K562 (cell line): ENCODE data around the gene HTR6. TPM values are rescaled to one million over a fixed set of nuclear protein-coding genes. Genes with fewer than 3 reads are reported as not detected.

Experiments
- ATAC-seq: fragments of 200-7000 bp; cut with Tn5 transposase; 3 replicates; pipeline ENCODE4 v1.9.1; 2020; ENCODE audit warnings: moderate library complexity
- BruUV-seq: library from RNA; stranded (reverse); fragments of 400-500 nt; replicated peaks from 2 replicates; lab custom pipeline; 2021; lab: Mats Ljungman, UMichigan
- CTCF ChIA-PET: fragments of 300-600 bp; formaldehyde crosslinking; extraction: SDS; loops from one replicate; lab custom pipeline; 2021; ENCODE audit warnings: low intra/inter-chr PET ratio; lab: Yijun Ruan, JAX
- POLR2A ChIA-PET: fragments of 300-600, 350-650 bp; sonication (Branson Sonifier 250); formaldehyde crosslinking; extraction: SDS; loops from one replicate; lab custom pipeline; 2021; ENCODE audit warnings: antibody characterized with exemption, inconsistent platforms; lab: Yijun Ruan, JAX
- DNase-seq, 4 experiments: peaks; one replicate each; pipeline versions ENCODE4 v3.0.0 to v3.0.0-alpha.2; 2011 to 2018; ENCODE audit warnings: low spot score in 3 of 4, mixed read lengths in 3 of 4; ENCODE audit errors: extremely low read depth in 1 of 4
- FAIRE-seq: peaks from 2 replicates; lab custom pipeline; 2011; peaks lifted over from hg19 to GRCh38; lab: Jason Lieb, UNC
- H2AFZ ChIP-seq: 2 replicates; pipeline ENCODE4 v1.6.0; 2011; ENCODE audit warnings: low read depth, low read length, control low read depth, inconsistent platforms
- H3K27ac ChIP-seq: fragments of 200-600 bp; 3 replicates; pipeline ENCODE4 v1.8.0; 2011; ENCODE audit warnings: low read depth, mild to moderate bottlenecking, control low read depth, inconsistent platforms, low read length, moderate library complexity, mixed read lengths; ENCODE audit errors: extremely low read depth
- H3K27me3 ChIP-seq, 2 experiments: fragments of 300-600 bp in 1 of 2; 2 replicates in 1 of 2; 3 replicates in 1 of 2; pipeline versions ENCODE4 v1.6.0 to v1.8.0; 2011; ENCODE audit warnings: inconsistent platforms in 2 of 2, low read length in 2 of 2, mild to moderate bottlenecking in 1 of 2, mixed read lengths in 1 of 2, moderate library complexity in 1 of 2; ENCODE audit not compliant: control insufficient read depth in 2 of 2, insufficient read depth in 2 of 2
- H3K36me3 ChIP-seq: fragments of 300-600 bp; 3 replicates; pipeline ENCODE4 v1.8.0; 2011; ENCODE audit warnings: mild to moderate bottlenecking, low read length, inconsistent platforms; ENCODE audit not compliant: control insufficient read depth, insufficient read depth
- H3K4me1 ChIP-seq, 2 experiments: fragments of 200-600 bp in 1 of 2; replicated peaks in 1 of 2; 2 replicates in 1 of 2; 3 replicates in 1 of 2; pipeline versions ENCODE4 v1.5.1 to v1.8.0; 2011; ENCODE audit warnings: inconsistent platforms in 2 of 2, low read length in 2 of 2, mild to moderate bottlenecking in 1 of 2, mixed read lengths in 1 of 2, moderate library complexity in 1 of 2; ENCODE audit not compliant: control insufficient read depth in 2 of 2, insufficient read depth in 2 of 2
- H3K4me2 ChIP-seq: 2 replicates; pipeline ENCODE4 v1.6.1; 2011; ENCODE audit warnings: low read length, control low read depth, inconsistent platforms, mixed read lengths; ENCODE audit not compliant: insufficient read depth
- H3K4me3 ChIP-seq: fragments of 200-600 bp; sonication (generic), shearing (Covaris generic); 2 replicates; pipeline ENCODE4 v1.5.1; 2016; ENCODE audit warnings: control low read depth, inconsistent platforms
- H3K79me2 ChIP-seq: fragments of 200-600 bp; 3 replicates; pipeline ENCODE4 v1.8.0; 2011; ENCODE audit warnings: low read length, inconsistent platforms; ENCODE audit not compliant: control insufficient read depth, insufficient read depth
- H3K9ac ChIP-seq, 2 experiments: 2 replicates each; pipeline versions ENCODE4 v1.6.0 to v1.6.1; 2011; ENCODE audit warnings: low read depth in 2 of 2, low read length in 2 of 2, control low read depth in 1 of 2, inconsistent platforms in 1 of 2, mild to moderate bottlenecking in 1 of 2, mixed read lengths in 1 of 2; ENCODE audit not compliant: insufficient read depth in 1 of 2
- H3K9me1 ChIP-seq: one replicate; pipeline ENCODE4 v1.6.0; 2011; ENCODE audit warnings: inconsistent platforms, mild to moderate bottlenecking, low read length, moderate library complexity; ENCODE audit not compliant: control insufficient read depth, insufficient read depth
- H3K9me3 ChIP-seq: replicated peaks from 2 replicates; pipeline ENCODE4 v1.5.1; 2011; ENCODE audit warnings: low read depth, low read length, inconsistent platforms; ENCODE audit not compliant: control insufficient read depth, insufficient read depth
- H4K20me1 ChIP-seq: replicated peaks from 2 replicates; pipeline ENCODE4 v1.6.1; 2011; ENCODE audit warnings: low read length, inconsistent platforms, mixed read lengths; ENCODE audit not compliant: control insufficient read depth, insufficient read depth
- BACH1 ChIP-seq: fragments of 200-800 bp; sonication (Bioruptor generic); IDR thresholded peaks from 2 replicates; pipeline ENCODE4 v1.6.1; 2016; ENCODE audit warnings: missing genetic modification characterization, missing compliant biosample characterization
- CCNT2 ChIP-seq: IDR thresholded peaks from 2 replicates; pipeline ENCODE4 v1.6.1; 2011; ENCODE audit warnings: borderline replicate concordance, low read depth, mild to moderate bottlenecking, moderate library complexity, mixed read lengths, low read length; ENCODE audit not compliant: insufficient read length; ENCODE audit errors: extremely low read depth
- CLOCK ChIP-seq: fragments of 250-450 bp; sonication (Bioruptor Pico); IDR thresholded peaks from 2 replicates; pipeline ENCODE4 v1.4.0; 2020; ENCODE audit warnings: mild to moderate bottlenecking, moderate library complexity, borderline replicate concordance
- FIP1L1 ChIP-seq: fragments of 200-400 bp; formaldehyde crosslinking; IDR thresholded peaks from 2 replicates; pipeline ENCODE4 v1.6.1; 2018; ENCODE audit warnings: mild to moderate bottlenecking, low read depth, low read length; ENCODE audit not compliant: poor library complexity, severe bottlenecking
- MXI1 ChIP-seq: IDR thresholded peaks from 2 replicates; pipeline ENCODE4 v1.6.1; 2011; ENCODE audit warnings: low read depth, mild to moderate bottlenecking, improper control_type of control experiment, low read length
- PHF21A ChIP-seq: fragments of 450-650 bp; IDR thresholded peaks from 2 replicates; pipeline ENCODE4 v1.6.1; 2017; ENCODE audit warnings: low read depth, borderline replicate concordance
- SETDB1 ChIP-seq: IDR thresholded peaks from one replicate; pipeline ENCODE4 v1.6.1; 2012; ENCODE audit warnings: low read length, control low read depth, inconsistent platforms
- TAF7 ChIP-seq: fragments of 450-650 bp; IDR thresholded peaks from 2 replicates; pipeline ENCODE4 v1.6.1; 2016; ENCODE audit warnings: missing genetic modification characterization, missing compliant biosample characterization
- TOE1 ChIP-seq, 2 experiments: fragments of 450-650 bp in 1 of 2; sonication (generic) in 1 of 2; formaldehyde crosslinking in 1 of 2; IDR thresholded peaks; 2 replicates each; pipeline versions ENCODE4 v1.7.1 to v1.8.0; 2016 to 2022; ENCODE audit warnings: borderline replicate concordance in 2 of 2, mild to moderate bottlenecking in 2 of 2, antibody characterized with exemption in 1 of 2, inconsistent platforms in 1 of 2, low read depth in 1 of 2, missing genetic modification reagents in 1 of 2, moderate library complexity in 1 of 2
- ZNF740 ChIP-seq, 3 experiments: fragments of 200-800 bp in 1 of 3; sonication (Bioruptor generic) in 1 of 3; sonication (generic) in 1 of 3; formaldehyde crosslinking in 1 of 3; IDR thresholded peaks; 2 replicates each; pipeline versions ENCODE4 v1.6.1 to v1.8.0; 2016 to 2022; ENCODE audit warnings: mild to moderate bottlenecking in 2 of 3, missing compliant biosample characterization in 2 of 3, missing genetic modification characterization in 2 of 3, missing genetic modification reagents in 1 of 3
- WGBS: fragments of 100-300 bp; shearing (Covaris generic); methylation state at CpG from one replicate; pipeline ENCODE4 v1.1.6; 2016; ENCODE audit warnings: low coverage, mixed read lengths; ENCODE audit not compliant: insufficient coverage; ENCODE audit errors: missing lambda C conversion rate; 5-methylcytosine and 5-hydroxymethylcytosine counted together
- in situ Hi-C: fragments of 300-500 bp; cut with MboI; formaldehyde crosslinking; loops from 4 replicates; pipeline ENCODE4 v1.15.0; 2018; ENCODE audit warnings: inconsistent platforms, mixed read lengths
- intact Hi-C: fragments of 100-400 bp; cut with micrococcal nuclease; formaldehyde crosslinking; loops from 2 replicates; pipeline ENCODE4 v1.14.2; 2022
- polyA plus RNA-seq, 8 experiments: library from polyadenylated mRNA; depleted of rRNA in 4 of 8; stranded (reverse) in 5 of 8; unstranded in 3 of 8; fragments of >200 nt; fragmentation: Nextera tagmentation in 2 of 8; fragmentation: Illumina TruSeq in 1 of 8; extraction: Ambion mirVana in 2 of 8; extraction: Trizol in 1 of 8; gene quantifications; 2 replicates each; pipeline versions ENCODE4 v1.2.1 to v1.2.3, GENCODE V29; 2011 to 2014; ENCODE audit warnings: inconsistent platforms in 1 of 8, missing spikeins in 1 of 8
- total RNA-seq, 7 experiments: library from RNA; depleted of rRNA in 6 of 7; stranded (reverse); fragments of >200 nt in 6 of 7; fragmentation: Illumina TruSeq in 2 of 7; extraction: Trizol in 2 of 7; gene quantifications; 2 replicates each; pipeline versions ENCODE4 v1.2.1 to v1.2.3, GENCODE V29; 2011 to 2021; ENCODE audit warnings: low replicate concordance in 1 of 7

HTR6 gene
- total and polyA plus RNA-seq, 9 of the 15 experiments (the other 6 are each of a cell fraction or from before 2014, with no cell fraction given): not detected

GRCh38 chr1:19665186-19665495 lies 466 bp downstream of the HTR6 start:
- TF ChIP-seq TAF7 (tag) (no peak), CLOCK (CRISPR knock-in tag) (no peak), BACH1 (tag) (no peak), ZNF740 (CRISPR knock-in tag; IDR thresholded peaks at IDR 0.05) (no peak), ZNF740 (tag; IDR thresholded peaks at IDR 0.05) (no peak), SETDB1 (no peak), TOE1 (IDR thresholded peaks at IDR 0.05; ENCODE audit: borderline replicate concordance) (no peak), TOE1 (CRISPR knock-in tag; IDR thresholded peaks at IDR 0.05; ENCODE audit: borderline replicate concordance, low read depth) (no peak), PHF21A (no peak), CCNT2 (no peak), FIP1L1 (no peak), MXI1 (no peak)
- Histone ChIP-seq H2AFZ (no peak overlapping the region), H3K27ac (no peak overlapping the region), H3K27me3 (peaks cover 44 to 80% of the 10 kb centered on the region in 2 experiments; a peak in 4 of 5 replicates), H3K9me1 (no peaks in the 10 kb centered on the region), H3K36me3 (no peaks in the 10 kb centered on the region), H3K4me2 (no peak overlapping the region), H3K4me1 (peaks cover 0 to 21% of the 10 kb centered on the region in 2 experiments; a peak in 2 of 5 replicates), H3K4me3 (no peak overlapping the region), H3K79me2 (no peaks in the 10 kb centered on the region), H4K20me1 (peaks cover 5% of the 10 kb centered on the region), H3K9ac (peak overlapping the region in 1 of 2 experiments; percentile 55; a peak in 1 of 4 replicates), H3K9me3 (no peaks in the 10 kb centered on the region)
- in situ Hi-C loops (loop anchor here (25.0 kb wide), 1 partner anchor 1053 kb away; no protein-coding TSS in a partner anchor), intact Hi-C loops (no loop called here)
- ChIA-PET CTCF (no interaction called here), POLR2A (no interaction called here)
- no TSS peak for BruUV-seq
- FAIRE-seq (no peak), ATAC-seq (no peak), DNase-seq (peak in 2 of 4 experiments; percentile 42 to 52)
- 3% methylated on average over 20 of the region's 23 CpGs for WGBS
